Neural cell (in vitro differentiated cells): ENCODE data around the gene SHISA7. TPM values are rescaled to one million over a fixed set of nuclear protein-coding genes. Genes with fewer than 3 reads are reported as not detected.

Source experiments
- H2AFZ ChIP-seq: fragments of 200-600, 300-800 bp; sonication (generic), shearing (Covaris generic); 2 replicates; pipeline ENCODE4 v1.6.0; 2014; ENCODE audit warnings: low read depth, mild to moderate bottlenecking, antibody characterized with exemption, low read length, moderate library complexity
- H3F3A ChIP-seq: fragments of 200-600 bp; shearing (Covaris generic); 2 replicates; pipeline ENCODE4 v1.6.1; 2016; ENCODE audit warnings: mild to moderate bottlenecking, moderate library complexity, mixed read lengths, antibody characterized with exemption, low read length; ENCODE audit not compliant: insufficient read depth, poor library complexity, severe bottlenecking
- H3K27ac ChIP-seq: fragments of 200-600, 300-800 bp; sonication (generic), shearing (Covaris generic); 2 replicates; pipeline ENCODE4 v1.5.1; 2014; ENCODE audit warnings: mild to moderate bottlenecking, low read length, moderate library complexity
- H3K27me3 ChIP-seq: fragments of 300-800, 200-600 bp; sonication (generic), shearing (Covaris generic); 2 replicates; pipeline ENCODE4 v1.6.0; 2014; ENCODE audit warnings: mild to moderate bottlenecking, low read depth, low read length, moderate library complexity; ENCODE audit not compliant: insufficient read depth
- H3K36me3 ChIP-seq: fragments of 300-800, 200-600 bp; sonication (generic), shearing (Covaris generic); 2 replicates; pipeline ENCODE4 v1.5.1; 2014; ENCODE audit warnings: mild to moderate bottlenecking, antibody characterized with exemption, low read length, moderate library complexity; ENCODE audit not compliant: insufficient read depth
- H3K4me2 ChIP-seq: fragments of 300-800, 200-600 bp; sonication (generic), shearing (Covaris generic); 2 replicates; pipeline ENCODE4 v1.6.0; 2014; ENCODE audit warnings: mild to moderate bottlenecking, low read length
- H3K4me3 ChIP-seq: fragments of 300-800, 200-600 bp; sonication (generic), shearing (Covaris generic); 2 replicates; pipeline ENCODE4 v1.5.1; 2014; ENCODE audit warnings: mild to moderate bottlenecking, low read length, moderate library complexity
- H3K79me2 ChIP-seq: fragments of 200-600 bp; shearing (Covaris generic); replicated peaks from 2 replicates; pipeline ENCODE4 v1.6.0; 2014; ENCODE audit warnings: mild to moderate bottlenecking, low read length, moderate library complexity; ENCODE audit not compliant: insufficient read depth
- H3K9ac ChIP-seq: fragments of 300-800, 200-600 bp; sonication (generic), shearing (Covaris generic); 2 replicates; pipeline ENCODE4 v1.6.1; 2016; ENCODE audit warnings: mild to moderate bottlenecking, low read length, mixed read lengths
- H3K9me2 ChIP-seq: fragments of 200-600 bp; shearing (Covaris generic); 2 replicates; pipeline ENCODE4 v1.6.1; 2016; ENCODE audit warnings: mild to moderate bottlenecking, low read length, mixed read lengths; ENCODE audit not compliant: insufficient read depth
- H3K9me3 ChIP-seq: fragments of 200-600, 300-800 bp; sonication (generic), shearing (Covaris generic); 2 replicates; pipeline ENCODE4 v1.6.1; 2016; ENCODE audit warnings: mild to moderate bottlenecking, mixed run types, low read length, moderate library complexity, mixed read lengths
- H4K20me1 ChIP-seq: fragments of 200-600 bp; shearing (Covaris generic); 2 replicates; pipeline ENCODE4 v1.6.1; 2016; ENCODE audit warnings: mild to moderate bottlenecking, mixed run types; ENCODE audit not compliant: insufficient read depth
- EP300 ChIP-seq: fragments of 450-650 bp; conservative IDR thresholded peaks from 2 replicates; pipeline ENCODE4 v1.6.1; 2014; ENCODE audit warnings: antibody characterized with exemption, mild to moderate bottlenecking, moderate library complexity; ENCODE audit not compliant: poor library complexity, severe bottlenecking
- EZH2 ChIP-seq: fragments of 200-600, 300-800 bp; shearing (Covaris generic), sonication (generic); IDR thresholded peaks from 2 replicates; pipeline ENCODE4 v1.6.1; 2014; ENCODE audit warnings: antibody characterized with exemption, low read length, borderline replicate concordance, mild to moderate bottlenecking; ENCODE audit not compliant: insufficient read depth, poor library complexity, severe bottlenecking
- MXI1 ChIP-seq: fragments of 450-650 bp; conservative IDR thresholded peaks from 2 replicates; pipeline ENCODE4 v1.6.1; 2014; ENCODE audit warnings: antibody characterized with exemption, mild to moderate bottlenecking; ENCODE audit not compliant: poor library complexity, severe bottlenecking
- POLR2AphosphoS5 ChIP-seq: IDR thresholded peaks from 2 replicates; pipeline ENCODE4 v1.6.1; 2012
- RAD21 ChIP-seq: fragments of 450-650 bp; conservative IDR thresholded peaks from 2 replicates; pipeline ENCODE4 v1.6.1; 2014; ENCODE audit warnings: antibody characterized with exemption, mild to moderate bottlenecking, moderate library complexity
- SMC3 ChIP-seq: fragments of 450-650 bp; conservative IDR thresholded peaks from 2 replicates; pipeline ENCODE4 v1.6.1; 2014; ENCODE audit warnings: antibody characterized with exemption, mild to moderate bottlenecking, moderate library complexity; ENCODE audit not compliant: poor library complexity
- TAF1 ChIP-seq: IDR thresholded peaks from 2 replicates; pipeline ENCODE4 v1.6.1; 2012; ENCODE audit warnings: low read depth
- polyA plus RNA-seq: library from polyadenylated mRNA; depleted of rRNA; stranded (reverse); fragments of >200 nt; gene quantifications from 2 replicates; pipeline ENCODE4 v1.2.3, GENCODE V29; 2014
- TF ChIP-seq, protein P1 (sequence below): IDR thresholded peaks from 2 replicates; pipeline ENCODE4 v1.6.1; 2012; ENCODE audit warnings: borderline replicate concordance
- TF ChIP-seq, protein P2 (sequence below): fragments of 450-650 bp; IDR thresholded peaks from 2 replicates; pipeline ENCODE4 v1.5.1; 2014; ENCODE audit warnings: antibody characterized with exemption, mild to moderate bottlenecking, moderate library complexity; ENCODE audit not compliant: poor library complexity, severe bottlenecking

The SHISA7 gene
- polyA plus RNA-seq, 1 donor from 2014 or later = 4.5 TPM

DNA sequence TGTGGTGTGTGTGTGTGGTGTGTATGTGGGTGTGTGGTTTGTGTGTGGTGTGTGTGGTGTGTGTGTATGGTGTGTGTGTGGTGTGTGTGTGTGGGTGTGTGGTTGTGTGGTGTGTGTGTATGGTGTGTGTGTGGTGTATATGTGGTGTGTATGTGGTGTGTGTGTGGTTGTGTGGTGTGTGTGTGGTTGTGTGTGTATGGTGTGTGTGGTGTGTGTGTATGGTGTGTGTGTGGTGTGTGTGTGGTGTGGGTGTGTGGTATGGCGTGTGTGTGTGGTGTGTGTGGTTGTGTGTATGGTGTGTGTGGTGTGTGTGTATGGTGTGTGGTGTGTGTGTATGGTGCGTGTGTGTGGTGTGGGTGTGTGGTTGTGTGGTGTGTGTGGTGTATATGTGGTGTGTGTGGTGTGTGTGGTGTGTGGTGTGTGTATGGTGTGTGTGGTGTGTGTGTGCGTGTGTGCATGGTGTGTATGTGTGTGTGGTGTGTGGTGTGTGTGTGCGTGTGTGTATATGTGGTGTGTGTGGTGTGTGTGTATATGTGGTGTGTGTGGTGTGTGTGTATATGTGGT is 8.7 kb downstream of the SHISA7 start:
- Histone ChIP-seq H3K4me2 (no peak overlapping the region), H3F3A (no peaks in the 10 kb centered on the region), H3K9me3 (no peaks in the 10 kb centered on the region), H3K27ac (no peak overlapping the region), H3K9ac (no peak overlapping the region), H2AFZ (no peak overlapping the region), H3K4me3 (no peak overlapping the region), H4K20me1 (no peaks in the 10 kb centered on the region), H3K27me3 (peaks cover 13% of the 10 kb centered on the region), H3K36me3 (peaks cover 25% of the 10 kb centered on the region), H3K79me2 (no peaks in the 10 kb centered on the region), H3K9me2 (no peaks in the 10 kb centered on the region)
- TF ChIP-seq, protein P1, sequence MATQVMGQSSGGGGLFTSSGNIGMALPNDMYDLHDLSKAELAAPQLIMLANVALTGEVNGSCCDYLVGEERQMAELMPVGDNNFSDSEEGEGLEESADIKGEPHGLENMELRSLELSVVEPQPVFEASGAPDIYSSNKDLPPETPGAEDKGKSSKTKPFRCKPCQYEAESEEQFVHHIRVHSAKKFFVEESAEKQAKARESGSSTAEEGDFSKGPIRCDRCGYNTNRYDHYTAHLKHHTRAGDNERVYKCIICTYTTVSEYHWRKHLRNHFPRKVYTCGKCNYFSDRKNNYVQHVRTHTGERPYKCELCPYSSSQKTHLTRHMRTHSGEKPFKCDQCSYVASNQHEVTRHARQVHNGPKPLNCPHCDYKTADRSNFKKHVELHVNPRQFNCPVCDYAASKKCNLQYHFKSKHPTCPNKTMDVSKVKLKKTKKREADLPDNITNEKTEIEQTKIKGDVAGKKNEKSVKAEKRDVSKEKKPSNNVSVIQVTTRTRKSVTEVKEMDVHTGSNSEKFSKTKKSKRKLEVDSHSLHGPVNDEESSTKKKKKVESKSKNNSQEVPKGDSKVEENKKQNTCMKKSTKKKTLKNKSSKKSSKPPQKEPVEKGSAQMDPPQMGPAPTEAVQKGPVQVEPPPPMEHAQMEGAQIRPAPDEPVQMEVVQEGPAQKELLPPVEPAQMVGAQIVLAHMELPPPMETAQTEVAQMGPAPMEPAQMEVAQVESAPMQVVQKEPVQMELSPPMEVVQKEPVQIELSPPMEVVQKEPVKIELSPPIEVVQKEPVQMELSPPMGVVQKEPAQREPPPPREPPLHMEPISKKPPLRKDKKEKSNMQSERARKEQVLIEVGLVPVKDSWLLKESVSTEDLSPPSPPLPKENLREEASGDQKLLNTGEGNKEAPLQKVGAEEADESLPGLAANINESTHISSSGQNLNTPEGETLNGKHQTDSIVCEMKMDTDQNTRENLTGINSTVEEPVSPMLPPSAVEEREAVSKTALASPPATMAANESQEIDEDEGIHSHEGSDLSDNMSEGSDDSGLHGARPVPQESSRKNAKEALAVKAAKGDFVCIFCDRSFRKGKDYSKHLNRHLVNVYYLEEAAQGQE = no peak
- no peak for TF ChIP-seq EZH2
- TF ChIP-seq, protein P2, sequence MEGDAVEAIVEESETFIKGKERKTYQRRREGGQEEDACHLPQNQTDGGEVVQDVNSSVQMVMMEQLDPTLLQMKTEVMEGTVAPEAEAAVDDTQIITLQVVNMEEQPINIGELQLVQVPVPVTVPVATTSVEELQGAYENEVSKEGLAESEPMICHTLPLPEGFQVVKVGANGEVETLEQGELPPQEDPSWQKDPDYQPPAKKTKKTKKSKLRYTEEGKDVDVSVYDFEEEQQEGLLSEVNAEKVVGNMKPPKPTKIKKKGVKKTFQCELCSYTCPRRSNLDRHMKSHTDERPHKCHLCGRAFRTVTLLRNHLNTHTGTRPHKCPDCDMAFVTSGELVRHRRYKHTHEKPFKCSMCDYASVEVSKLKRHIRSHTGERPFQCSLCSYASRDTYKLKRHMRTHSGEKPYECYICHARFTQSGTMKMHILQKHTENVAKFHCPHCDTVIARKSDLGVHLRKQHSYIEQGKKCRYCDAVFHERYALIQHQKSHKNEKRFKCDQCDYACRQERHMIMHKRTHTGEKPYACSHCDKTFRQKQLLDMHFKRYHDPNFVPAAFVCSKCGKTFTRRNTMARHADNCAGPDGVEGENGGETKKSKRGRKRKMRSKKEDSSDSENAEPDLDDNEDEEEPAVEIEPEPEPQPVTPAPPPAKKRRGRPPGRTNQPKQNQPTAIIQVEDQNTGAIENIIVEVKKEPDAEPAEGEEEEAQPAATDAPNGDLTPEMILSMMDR = no peak

DNA sequence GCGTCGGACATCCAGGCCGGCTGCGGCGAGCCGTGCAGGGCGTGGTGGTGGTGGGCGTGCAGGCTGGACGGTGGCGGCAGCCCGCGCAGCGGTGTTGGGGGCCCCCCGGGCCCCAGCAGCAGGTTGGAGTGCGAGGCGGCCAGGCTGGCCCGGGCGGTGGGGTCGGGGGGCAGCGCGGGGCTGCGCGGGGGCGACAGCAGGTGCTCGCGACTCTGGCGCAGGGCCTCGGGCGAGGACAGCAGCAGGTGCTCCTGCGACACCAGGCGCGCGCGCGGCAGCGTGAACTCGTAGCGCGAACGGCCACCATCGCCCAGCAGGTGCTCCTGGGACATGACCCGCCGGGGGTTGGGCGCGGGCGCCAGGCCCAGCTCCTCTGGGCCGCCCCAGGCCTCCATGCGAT is 9.8 kb downstream of the SHISA7 start:
- H3K9me2 ChIP-seq = no peaks in the 10 kb centered on the region
- H4K20me1 ChIP-seq = no peaks in the 10 kb centered on the region
- no peak overlapping the region for H3K27ac ChIP-seq
- no peaks in the 10 kb centered on the region for H3F3A ChIP-seq
- H2AFZ ChIP-seq = no peak overlapping the region
- H3K79me2 ChIP-seq = no peaks in the 10 kb centered on the region
- TF ChIP-seq MXI1 (no peak), TAF1 (no peak), SMC3 (no peak), RAD21 (no peak), POLR2AphosphoS5 (no peak), EZH2 (no peak), EP300 (no peak)
- TF ChIP-seq, protein P1 = no peak
- TF ChIP-seq, protein P2 = no peak
- H3K27me3 ChIP-seq = peaks cover 2% of the 10 kb centered on the region
- no peaks in the 10 kb centered on the region for H3K9me3 ChIP-seq
- no peak overlapping the region for H3K4me2 ChIP-seq
- H3K36me3 ChIP-seq = peaks cover 25% of the 10 kb centered on the region
- no peak overlapping the region for H3K9ac ChIP-seq
- no peak overlapping the region for H3K4me3 ChIP-seq
